ENCODE data around the gene PRR30.

PRR30 gene

GRCh38 chr2:27164960-27165763 is 26.0 kb upstream of the PRR30 start:
- TF ChIP-seq GATA3 (IDR thresholded peaks at IDR 0.05; ENCODE audit: low read depth, low read length) (no peak), GATA2 (IDR thresholded peaks at IDR 0.05; ENCODE audit: low read depth, low read length) (no peak)

GRCh38 chr2:27162151-27163121 is 23.2 kb upstream of the PRR30 start:
- TF ChIP-seq GATA2 (IDR thresholded peaks at IDR 0.05; ENCODE audit: low read depth, low read length) (no peak), GATA3 (IDR thresholded peaks at IDR 0.05; ENCODE audit: low read depth, low read length) (no peak)

GRCh38 chr2:27160191-27160590 is 21.0 kb upstream of the PRR30 start:
- TF ChIP-seq GATA2 (IDR thresholded peaks at IDR 0.05; ENCODE audit: low read depth, low read length) (no peak), GATA3 (IDR thresholded peaks at IDR 0.05; ENCODE audit: low read depth, low read length) (no peak)

- TF ChIP-seq GATA2 (IDR thresholded peaks at IDR 0.05; ENCODE audit: low read depth, low read length) (no peak), GATA3 (IDR thresholded peaks at IDR 0.05; ENCODE audit: low read depth, low read length) (no peak)
These were observed 20.1 kb upstream of the PRR30 start for GRCh38 chr2:27159271-27159670.

- TF ChIP-seq GATA3 (IDR thresholded peaks at IDR 0.05; ENCODE audit: low read depth, low read length) (no peak), GATA2 (IDR thresholded peaks at IDR 0.05; ENCODE audit: low read depth, low read length) (no peak)
These were observed 19.3 kb upstream of the PRR30 start for GRCh38 chr2:27158468-27158867.

- TF ChIP-seq GATA3 (IDR thresholded peaks at IDR 0.05; ENCODE audit: low read depth, low read length) (no peak), GATA2 (IDR thresholded peaks at IDR 0.05; ENCODE audit: low read depth, low read length) (no peak)
These were observed 15.9 kb upstream of the PRR30 start for GRCh38 chr2:27155069-27155520.

- TF ChIP-seq GATA2 (IDR thresholded peaks at IDR 0.05; ENCODE audit: low read depth, low read length) (no peak), GATA3 (IDR thresholded peaks at IDR 0.05; ENCODE audit: low read depth, low read length) (no peak)
These were observed 15.3 kb upstream of the PRR30 start for GRCh38 chr2:27154488-27154887.

- TF ChIP-seq GATA3 (IDR thresholded peaks at IDR 0.05; ENCODE audit: low read depth, low read length) (no peak), GATA2 (IDR thresholded peaks at IDR 0.05; ENCODE audit: low read depth, low read length) (no peak)
These were observed 13.7 kb upstream of the PRR30 start for GRCh38 chr2:27152796-27153464.

- TF ChIP-seq GATA3 (IDR thresholded peaks at IDR 0.05; ENCODE audit: low read depth, low read length) (no peak), GATA2 (IDR thresholded peaks at IDR 0.05; ENCODE audit: low read depth, low read length) (no peak)
These were observed 13.0 kb upstream of the PRR30 start for GRCh38 chr2:27152102-27152795.

- no peak for TF ChIP-seq GATA2 (IDR thresholded peaks at IDR 0.05; ENCODE audit: low read depth, low read length)
- TF ChIP-seq GATA3 (IDR thresholded peaks at IDR 0.05; ENCODE audit: low read depth, low read length) = no peak
These were observed 11.5 kb upstream of the PRR30 start for GRCh38 chr2:27150639-27151230.

GRCh38 chr2:27149570-27150405 is 10.6 kb upstream of the PRR30 start:
- no peak for TF ChIP-seq GATA2 (IDR thresholded peaks at IDR 0.05; ENCODE audit: low read depth, low read length)
- no peak for TF ChIP-seq GATA3 (IDR thresholded peaks at IDR 0.05; ENCODE audit: low read depth, low read length)

- TF ChIP-seq GATA2 (IDR thresholded peaks at IDR 0.05; ENCODE audit: low read depth, low read length) (no peak), GATA3 (IDR thresholded peaks at IDR 0.05; ENCODE audit: low read depth, low read length) (no peak)
These were observed 9.7 kb upstream of the PRR30 start, which contains the start of gene TCF23 for GRCh38 chr2:27148801-27149439. TSS of gene TCF23 (plus strand) at chr2:27149004. CDS start at chr2:27149134, 130 bp downstream.
